Measurements from ENCODE around the gene HCN2. TPM values are rescaled to one million over a fixed set of nuclear protein-coding genes. Genes with fewer than 3 reads are reported as not detected.
A peak's percentile ranks its signal among the peaks of the same experiment; 100 is the strongest.

HCN2 gene
- total and polyA plus RNA-seq, 2 of the 8 experiments (the other 6 are each of a cell fraction or from before 2014, with no cell fraction given): 1.0 to 4.0 TPM

DNA sequence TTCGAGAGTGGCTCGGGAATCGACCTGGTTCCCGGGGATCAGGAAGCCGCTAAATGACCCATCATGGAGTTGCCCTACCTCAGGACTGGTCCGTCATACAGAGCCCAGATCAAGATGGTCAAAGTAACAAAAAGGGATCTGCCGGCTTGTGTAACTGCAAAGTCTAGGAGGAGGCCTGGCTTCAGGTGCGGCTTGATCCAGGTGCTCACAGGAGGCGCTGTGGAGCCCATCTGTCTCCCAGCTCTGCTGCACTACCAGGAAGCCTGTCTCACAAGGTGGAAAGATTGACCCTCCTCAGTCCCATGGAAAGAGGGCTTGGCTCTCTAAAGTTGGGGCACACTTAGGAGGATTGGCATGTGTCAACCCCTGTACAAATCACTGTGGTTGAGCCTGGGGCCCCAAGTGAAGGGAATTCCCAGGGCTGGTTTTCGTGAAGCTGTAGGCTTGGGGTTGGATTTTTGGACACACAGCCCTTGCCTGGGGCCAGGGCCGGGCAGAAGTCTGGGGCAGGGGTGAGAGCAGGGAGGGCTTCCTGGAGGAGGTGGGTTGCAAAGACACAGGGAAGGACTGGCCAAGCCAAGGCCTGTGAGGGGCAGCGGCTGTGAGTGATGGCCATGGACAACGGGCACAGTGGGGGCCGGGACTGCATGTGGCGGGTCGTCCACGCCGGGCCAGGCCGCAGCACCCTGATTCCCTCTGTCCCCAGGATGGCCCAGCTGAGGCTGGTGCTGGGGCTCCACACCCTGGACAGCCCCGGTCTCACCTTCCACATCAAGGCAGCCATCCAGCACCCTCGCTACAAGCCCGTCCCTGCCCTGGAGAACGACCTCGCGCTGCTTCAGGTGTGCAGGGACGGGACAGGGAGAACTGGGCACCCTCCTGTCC is 41.6 kb upstream of the HCN2 start:
- Histone ChIP-seq H2BK5ac (ENCODE audit: low read depth, low read length) (no peak overlapping the region; the same call in 1 of the 2 replicates), H3K27me3 (replicated peaks in 1 of 4; ENCODE audit: control insufficient read depth in 3 of 4, extremely low read depth in 1 of 4, insufficient read depth in 3 of 4, low read length in 3 of 4) (no peaks in the 10 kb centered on the region), H3K27ac (ENCODE audit: low read depth, low read length) (no peak overlapping the region), H2BK120ac (replicated peaks; ENCODE audit: low read depth, low read length) (no peak overlapping the region), H3K9ac (replicated peaks in 1 of 4; ENCODE audit: extremely low read depth in 1 of 4, low read depth in 3 of 4, low read length in 3 of 4) (no peak overlapping the region; a peak in 1 of 7 replicates), H3K79me1 (ENCODE audit: low read depth, low read length) (no peaks in the 10 kb centered on the region), H2BK20ac (ENCODE audit: low read length) (no peak overlapping the region), H3K4me1 (replicated peaks in 1 of 4; ENCODE audit: control insufficient read depth in 3 of 4, insufficient read depth in 4 of 4, low read length in 3 of 4) (peaks cover 0 to 3% (median under 1%) of the 10 kb centered on the region in 4 experiments; a peak in 3 of 7 replicates), H3K14ac (ENCODE audit: insufficient read length) (no peak overlapping the region), H2AFZ (ENCODE audit: low read length) (no peak overlapping the region), H4K5ac (ENCODE audit: insufficient read length, low read depth, low read length) (no peak overlapping the region), H3K79me2 (ENCODE audit: control insufficient read depth in 1 of 2, insufficient read depth in 2 of 2, low read length in 2 of 2) (no peaks in the 10 kb centered on the region), H2BK15ac (ENCODE audit: low read length) (no peak overlapping the region; the same call in 1 of the 2 replicates), H3K4ac (replicated peaks; ENCODE audit: insufficient read length, low read depth, low read length) (no peak overlapping the region), H3K56ac (replicated peaks; ENCODE audit: insufficient read length, low read depth, low read length) (no peak overlapping the region), H3K4me2 (ENCODE audit: insufficient read depth in 1 of 2, low read depth in 2 of 2, low read length in 2 of 2) (no peak overlapping the region), H4K91ac (replicated peaks; ENCODE audit: insufficient read length, low read length) (no peak overlapping the region), H2AK5ac (ENCODE audit: low read depth, low read length) (no peak overlapping the region), H2BK12ac (ENCODE audit: low read depth, low read length) (peak overlapping the region; percentile 27; the same call in 1 of the 2 replicates), H3K9me3 (ENCODE audit: insufficient read depth in 2 of 2, low read depth in 1 of 2, low read length in 1 of 2) (no peaks in the 10 kb centered on the region), H3K4me3 (ENCODE audit: extremely low read depth in 1 of 4, insufficient read depth in 2 of 4, low read depth in 3 of 4, low read length in 4 of 4) (no peak overlapping the region), H3K18ac (ENCODE audit: extremely low read depth, low read length) (no peak overlapping the region), H3K23me2 (ENCODE audit: low read depth, low read length) (peaks cover 3% of the 10 kb centered on the region; the same call in 1 of the 2 replicates), H3K23ac (ENCODE audit: insufficient read length) (no peak overlapping the region), H3K36me3 (ENCODE audit: control insufficient read depth in 2 of 4, insufficient read depth in 4 of 4, low read length in 3 of 4) (no peaks in the 10 kb centered on the region), H4K8ac (ENCODE audit: extremely low read depth, insufficient read depth, low read length) (no peak overlapping the region), H4K20me1 (replicated peaks in 1 of 2; ENCODE audit: control insufficient read depth in 1 of 2, insufficient read depth in 2 of 2, low read length in 2 of 2) (peaks cover 2 to 8% of the 10 kb centered on the region in 2 experiments)
- CTCF ChIA-PET (ENCODE audit: partially characterized antibody): no interaction called here
- DNase-seq (ENCODE audit: low read depth in 1 of 2, low spot score in 2 of 2) (no peak), FAIRE-seq (no peak)
- 88% methylated on average over 26 of the region's 26 CpGs; no CpG with 5 or more reads in 1 of the 2 experiments for WGBS, 2 experiments (ENCODE audit: extremely low coverage in 1 of 2, insufficient coverage in 1 of 2, insufficient read length in 1 of 2, insufficient replicate concordance in 2 of 2, low coverage in 1 of 2, low lambda C conversion rate in 2 of 2, missing lambda C conversion rate in 1 of 2)
- POLR2A ChIA-PET (ENCODE audit: partially characterized antibody): interaction anchor here (0.6 to 7.3 kb wide), 9 partner anchors 9 to 44 kb away, joined by 3 to 40 read pairs (median 5); partner anchors contain the start of gene CDC34
- TF ChIP-seq, protein P1, sequence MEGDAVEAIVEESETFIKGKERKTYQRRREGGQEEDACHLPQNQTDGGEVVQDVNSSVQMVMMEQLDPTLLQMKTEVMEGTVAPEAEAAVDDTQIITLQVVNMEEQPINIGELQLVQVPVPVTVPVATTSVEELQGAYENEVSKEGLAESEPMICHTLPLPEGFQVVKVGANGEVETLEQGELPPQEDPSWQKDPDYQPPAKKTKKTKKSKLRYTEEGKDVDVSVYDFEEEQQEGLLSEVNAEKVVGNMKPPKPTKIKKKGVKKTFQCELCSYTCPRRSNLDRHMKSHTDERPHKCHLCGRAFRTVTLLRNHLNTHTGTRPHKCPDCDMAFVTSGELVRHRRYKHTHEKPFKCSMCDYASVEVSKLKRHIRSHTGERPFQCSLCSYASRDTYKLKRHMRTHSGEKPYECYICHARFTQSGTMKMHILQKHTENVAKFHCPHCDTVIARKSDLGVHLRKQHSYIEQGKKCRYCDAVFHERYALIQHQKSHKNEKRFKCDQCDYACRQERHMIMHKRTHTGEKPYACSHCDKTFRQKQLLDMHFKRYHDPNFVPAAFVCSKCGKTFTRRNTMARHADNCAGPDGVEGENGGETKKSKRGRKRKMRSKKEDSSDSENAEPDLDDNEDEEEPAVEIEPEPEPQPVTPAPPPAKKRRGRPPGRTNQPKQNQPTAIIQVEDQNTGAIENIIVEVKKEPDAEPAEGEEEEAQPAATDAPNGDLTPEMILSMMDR (IDR thresholded peaks at IDR 0.05; ENCODE audit: control extremely low read depth in 1 of 3, insufficient read depth in 1 of 3, low read depth in 1 of 3, low read length in 3 of 3): peak in 2 of 3 experiments; percentile 9 to 22; a peak in 2 of 4 replicates
- TF ChIP-seq, protein P2, sequence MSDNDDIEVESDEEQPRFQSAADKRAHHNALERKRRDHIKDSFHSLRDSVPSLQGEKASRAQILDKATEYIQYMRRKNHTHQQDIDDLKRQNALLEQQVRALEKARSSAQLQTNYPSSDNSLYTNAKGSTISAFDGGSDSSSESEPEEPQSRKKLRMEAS (IDR thresholded peaks at IDR 0.05): no peak
